Renal cortex interstitium (tissue), 11 donors: Measurements from ENCODE around the gene STARD3NL. TPM values are rescaled to one million over a fixed set of nuclear protein-coding genes. Genes with fewer than 3 reads are reported as not detected.
"Not testable (repeated sequence)": the region's sequence is repeated elsewhere in the genome, so short reads cannot be mapped to it uniquely, and the experiment has no call there.

Experiments
- DNase-seq, 11 donors: peaks; one replicate each; pipeline ENCODE4 v3.0.0-alpha.2; 2013; ENCODE audit warnings: low read depth in 9 of 11, low spot score in 4 of 11; ENCODE audit errors: extremely low read depth in 1 of 11
- polyA plus RNA-seq, 3 donors: library from polyadenylated mRNA; unstranded; fragments of 120-200 nt; gene quantifications; one replicate each; pipeline ENCODE4 v1.2.1, GENCODE V29; 2013; ENCODE audit not compliant: insufficient read length in 3 of 3

STARD3NL gene
- polyA plus RNA-seq, 3 donors = 59.8 to 69.1 (median 62.0) TPM

DNA sequence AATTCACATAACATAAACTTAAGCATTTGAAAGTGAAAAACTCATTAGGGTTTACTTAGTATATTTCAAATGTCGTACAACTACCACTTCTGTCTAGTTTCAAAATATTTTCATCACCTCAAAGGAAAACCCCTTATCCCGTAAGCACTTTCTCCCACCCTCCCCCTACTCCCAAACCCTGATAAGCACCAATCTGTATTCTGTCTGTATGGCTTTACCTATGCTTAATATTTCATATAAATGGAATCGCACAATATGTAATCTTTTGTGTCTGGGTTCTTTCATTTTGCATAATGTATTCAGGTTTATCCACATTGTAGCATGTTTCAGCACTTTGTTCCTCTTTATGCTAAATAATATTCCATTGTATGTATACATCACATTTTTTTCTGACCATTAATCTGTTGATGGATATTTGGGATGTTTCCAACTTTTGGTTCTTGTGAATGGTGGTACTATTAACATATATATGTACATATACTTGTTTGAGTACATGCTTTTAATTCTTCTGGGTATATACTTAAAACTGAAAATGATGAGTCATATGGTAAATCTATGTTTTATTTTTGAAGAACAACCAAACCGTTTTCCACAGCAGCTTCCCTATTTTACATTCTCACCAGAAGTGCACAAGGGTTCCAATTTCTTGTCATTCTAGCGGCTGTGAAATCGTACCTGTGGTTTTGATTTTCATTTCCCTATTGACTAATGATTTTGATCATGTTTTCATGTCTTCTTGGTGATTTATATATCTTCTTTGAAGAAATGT lies 6.2 kb upstream of the STARD3NL start:
- DNase-seq = no peak

DNA sequence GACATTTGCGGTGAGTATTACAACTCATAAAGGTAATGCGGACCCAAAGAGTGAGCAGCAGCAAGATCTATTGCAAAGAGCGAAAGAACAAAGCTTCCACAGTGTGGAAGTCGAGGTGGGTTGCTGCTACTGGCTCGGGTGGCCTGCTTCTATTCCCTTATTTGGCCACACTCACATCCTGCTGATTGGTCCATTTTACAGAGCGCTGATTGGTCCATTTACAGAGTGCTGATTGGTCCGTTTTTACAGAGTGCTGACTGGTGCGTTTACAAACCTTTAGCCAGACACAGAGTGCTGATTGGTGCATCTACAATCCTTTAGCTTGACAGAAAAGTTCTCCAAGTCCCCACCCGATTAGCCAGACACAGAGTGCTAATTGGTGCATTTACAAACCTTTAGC lies 2.5 kb upstream of the STARD3NL start:
- DNase-seq = not testable (repeated sequence)

DNA sequence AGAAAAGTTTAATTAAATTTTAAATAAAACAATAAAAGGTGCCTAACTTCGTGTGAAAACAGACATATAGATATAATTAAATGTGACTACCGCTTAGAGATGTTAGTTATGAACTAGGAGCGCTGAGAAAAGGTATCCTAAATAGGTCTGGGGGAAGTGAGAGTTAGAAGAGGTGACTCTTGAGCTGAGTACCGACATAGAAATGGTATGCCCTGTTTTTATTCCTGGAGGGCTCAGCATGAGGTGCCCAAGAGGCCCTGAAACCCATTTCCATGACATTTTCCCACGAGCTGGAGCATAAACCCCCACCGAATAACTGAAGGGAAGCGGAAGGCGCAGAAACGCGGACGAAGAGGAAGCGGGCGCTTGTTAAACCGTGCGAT lies 433 bp upstream of the STARD3NL start:
- no peak for DNase-seq

DNA sequence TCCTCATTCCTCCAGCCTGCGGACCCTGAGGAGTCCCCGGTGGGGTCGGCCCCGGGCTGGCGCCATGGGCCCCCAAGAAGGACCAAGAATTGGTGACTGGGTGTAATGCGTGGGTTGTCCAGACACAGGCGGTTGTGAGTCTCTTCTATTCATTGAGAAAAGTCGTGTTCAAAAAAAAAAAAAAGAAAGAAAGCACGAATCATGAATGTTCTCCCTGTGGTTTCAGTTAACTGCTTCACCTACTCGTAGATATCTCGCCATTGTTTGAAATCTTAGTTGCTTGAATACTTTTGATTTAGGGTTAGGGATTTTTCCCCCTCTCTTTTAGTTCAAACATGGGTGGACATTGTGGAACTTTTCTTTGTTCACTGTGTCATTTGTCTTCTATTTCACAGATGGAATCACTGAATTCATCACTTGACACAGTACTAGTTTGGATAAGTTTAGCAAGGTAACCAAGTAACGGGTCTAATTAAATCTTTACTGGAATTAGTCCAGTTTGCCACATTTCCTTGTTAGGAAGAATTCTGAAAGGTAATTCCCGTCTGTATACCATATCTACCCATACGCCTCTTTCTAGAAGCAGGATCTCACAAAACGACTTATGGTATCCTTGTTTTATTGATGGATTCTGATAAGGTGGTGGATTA lies 775 bp downstream of the STARD3NL start:
- peak in 3 of 11 donors; percentile 31 to 44 (median 41) for DNase-seq

DNA sequence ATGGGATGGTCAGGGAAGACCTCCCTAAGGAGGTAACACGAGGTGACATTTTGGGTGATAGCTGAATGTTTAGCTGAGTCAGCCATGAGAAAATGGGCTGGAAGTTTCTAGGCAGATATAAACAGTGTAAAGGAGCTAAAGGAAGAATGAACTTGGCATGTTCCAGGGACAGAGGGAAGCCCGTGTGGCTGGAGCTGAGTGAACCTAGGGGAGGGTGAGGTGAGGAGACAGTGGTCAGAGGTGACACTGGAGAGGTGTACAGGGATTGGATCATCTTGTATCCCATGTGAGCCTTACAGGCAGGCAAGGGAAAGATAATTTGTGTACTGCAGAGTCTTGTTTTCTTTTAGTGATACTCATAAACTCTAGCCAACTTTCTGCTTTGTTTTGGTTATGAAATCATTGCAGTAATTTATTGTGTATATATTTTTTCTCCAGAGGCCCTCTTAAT lies 1.8 kb downstream of the STARD3NL start:
- no peak for DNase-seq

DNA sequence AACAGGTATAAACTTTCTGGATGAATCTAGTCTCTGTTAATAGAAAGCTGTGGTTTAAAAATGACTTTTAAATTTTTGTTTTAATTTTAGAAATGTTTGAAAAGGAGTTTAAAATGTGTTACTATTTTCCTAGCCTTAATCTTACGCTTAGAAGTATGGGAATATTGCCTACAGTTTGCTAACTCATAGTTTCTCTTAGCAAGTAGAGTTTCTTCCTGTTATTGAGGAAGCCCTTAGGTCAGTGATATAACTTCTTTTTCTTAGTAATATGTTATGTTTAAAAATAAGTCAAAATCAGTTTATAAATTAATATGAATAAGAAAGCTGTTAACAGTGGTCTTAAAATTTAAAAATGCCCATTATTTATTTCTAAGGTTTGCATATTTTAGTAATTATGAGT lies 3.1 kb downstream of the STARD3NL start:
- no peak for DNase-seq

DNA sequence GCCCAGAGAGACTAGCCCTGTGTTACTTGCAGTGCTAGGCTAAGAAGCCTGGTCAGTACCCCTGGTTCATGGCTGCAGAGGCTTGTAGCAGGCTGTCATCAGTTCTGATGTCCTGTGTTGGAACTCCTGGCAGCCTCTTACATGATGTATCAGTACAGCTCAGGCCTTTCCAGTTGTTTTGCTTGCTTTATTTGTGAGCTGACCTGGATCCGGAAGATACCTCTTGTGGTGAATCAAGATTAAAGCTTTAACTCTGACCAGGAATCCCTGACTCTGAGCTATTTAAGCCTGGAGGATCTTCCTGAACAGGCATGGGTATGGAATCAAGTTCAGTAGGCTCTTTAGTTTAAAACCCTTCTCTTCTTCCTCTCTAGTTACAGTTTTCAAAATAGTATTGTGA lies 4.4 kb downstream of the STARD3NL start:
- no peak for DNase-seq

DNA sequence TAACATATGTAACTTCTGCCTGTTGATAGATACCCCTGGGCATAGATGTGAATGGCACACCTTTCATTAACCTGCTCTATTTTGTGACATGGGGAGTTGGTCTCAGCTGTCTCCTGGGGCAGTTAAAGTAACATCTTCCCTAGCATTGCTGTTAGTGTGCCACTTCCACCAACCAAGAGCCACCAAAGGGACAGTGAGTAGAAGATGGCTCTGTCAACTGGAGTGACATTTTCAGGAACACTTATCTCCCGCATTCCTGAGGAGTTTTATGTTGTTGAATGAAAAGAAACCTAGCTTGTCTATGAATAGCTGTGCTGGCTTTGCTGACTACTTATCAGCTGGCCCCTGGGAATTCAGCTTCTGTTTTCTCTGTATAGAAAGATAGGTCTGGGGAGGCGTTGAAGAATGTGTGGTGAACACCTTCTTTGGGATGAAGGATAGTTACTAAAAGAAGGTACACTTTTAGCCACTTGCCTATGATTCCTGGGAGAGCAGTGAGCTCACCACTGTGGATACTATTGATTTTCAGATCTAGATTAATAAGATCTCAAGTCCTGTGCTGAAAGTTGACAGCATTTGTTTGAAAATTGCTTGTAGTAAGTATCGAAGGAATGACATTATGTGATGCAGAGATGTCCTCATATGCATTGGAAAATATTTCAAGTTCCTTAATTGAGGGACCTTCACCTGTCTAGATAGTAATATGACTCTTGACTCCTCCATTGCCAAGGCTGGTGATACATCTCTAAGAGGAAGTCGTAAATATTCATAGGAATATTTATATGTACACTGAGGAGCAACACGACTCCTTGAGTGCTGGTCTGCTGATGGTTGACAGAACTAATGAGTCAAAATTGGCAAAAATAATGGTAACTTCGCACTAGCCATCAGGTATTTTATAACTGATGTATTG lies 7.6 kb downstream of the STARD3NL start:
- no peak for DNase-seq

DNA sequence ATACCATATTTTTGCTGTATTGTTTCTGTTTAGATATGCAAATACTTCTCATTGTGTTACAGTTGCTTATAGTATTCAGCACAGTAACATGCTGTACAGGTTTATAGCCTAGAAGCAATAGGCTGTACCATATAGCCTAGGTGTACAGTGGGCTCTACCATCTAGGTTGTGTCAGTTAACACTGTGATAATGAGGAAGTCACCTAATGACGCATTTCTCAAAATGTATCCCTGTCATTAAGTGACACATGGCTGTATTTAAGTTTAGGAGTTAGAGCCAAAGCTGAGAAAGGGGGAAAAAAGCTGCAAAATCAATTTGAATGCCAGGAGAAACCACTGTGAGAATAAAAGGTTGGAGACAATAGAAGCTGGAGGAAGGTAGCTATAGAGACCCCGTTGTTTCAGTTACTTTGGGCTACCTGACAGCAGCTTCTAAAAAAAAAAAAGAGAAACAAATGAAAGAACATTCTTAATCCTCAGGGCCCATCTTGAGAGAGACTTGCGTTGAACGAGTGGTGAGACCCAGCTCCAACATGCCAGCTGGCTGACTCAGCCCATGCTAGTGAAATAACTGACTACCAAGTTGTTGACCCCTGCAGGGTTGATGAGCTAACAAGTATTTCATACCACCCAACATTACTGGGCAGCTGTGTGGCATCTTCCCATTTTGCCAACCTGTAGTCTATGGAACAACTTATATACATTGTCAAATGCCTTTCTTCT lies 8.7 kb downstream of the STARD3NL start:
- no peak for DNase-seq

DNA sequence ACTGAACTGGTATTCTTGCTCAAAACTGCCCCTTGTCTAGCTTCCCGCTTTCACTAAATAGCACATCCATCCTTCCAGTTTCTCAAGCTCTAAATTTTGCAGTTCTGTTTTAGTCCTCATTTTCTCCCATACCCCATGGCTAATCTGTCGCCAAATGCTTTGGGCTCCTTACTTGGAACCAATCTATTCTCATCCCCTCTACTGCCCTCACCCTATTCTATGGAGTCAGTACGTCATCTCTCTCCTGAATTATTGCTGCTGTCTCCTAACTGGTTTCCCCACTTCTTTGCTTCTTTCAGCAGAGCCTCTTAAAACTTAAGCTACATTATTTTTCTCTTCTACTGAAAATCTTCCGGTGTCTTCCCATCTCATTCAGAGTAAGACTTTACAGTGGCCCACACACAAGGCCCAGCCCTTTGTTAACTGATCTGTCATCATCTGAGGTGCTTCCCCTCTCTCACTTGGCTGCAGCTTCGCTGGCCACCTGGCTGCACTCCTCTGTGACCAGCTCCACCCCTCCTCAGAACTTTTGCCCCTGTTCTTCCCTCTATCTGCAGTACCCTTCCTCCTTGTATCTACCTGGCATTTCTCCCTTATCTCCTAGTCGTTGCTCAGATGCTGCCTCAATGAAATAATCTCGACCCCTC lies 9.9 kb downstream of the STARD3NL start:
- DNase-seq = no peak

DNA sequence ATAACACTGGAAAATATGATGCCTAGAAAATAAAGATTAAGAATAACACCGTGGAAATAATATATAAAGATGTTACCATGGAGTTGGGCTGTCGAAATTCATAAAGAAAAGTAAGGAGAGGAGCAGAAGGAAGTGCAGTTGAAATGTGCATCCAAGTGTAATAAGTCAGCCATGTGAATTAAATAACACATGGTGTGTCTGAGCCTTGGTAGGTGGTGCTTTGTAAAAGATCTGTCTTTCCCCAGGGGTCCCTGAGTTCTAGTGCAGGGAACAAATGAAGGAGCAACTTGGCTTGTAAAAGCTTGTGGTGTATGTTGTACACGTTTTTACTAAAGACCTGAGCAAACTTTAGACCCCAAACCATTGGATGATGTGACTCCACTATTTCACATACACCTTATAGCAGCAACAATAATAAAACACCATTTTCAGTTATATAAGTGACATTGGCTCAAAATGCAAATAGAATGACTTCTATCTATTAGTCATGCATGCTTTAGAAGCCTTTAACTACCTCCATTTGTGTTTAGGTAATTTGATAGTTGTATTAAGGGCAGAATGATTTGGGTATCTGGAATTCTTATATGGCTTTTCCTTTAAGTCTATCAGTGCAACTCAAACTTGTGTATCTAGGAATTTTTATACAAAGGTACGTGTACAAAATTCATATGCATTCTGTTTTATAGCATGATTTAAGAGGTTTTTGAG lies 11.3 kb downstream of the STARD3NL start:
- DNase-seq = no peak

DNA sequence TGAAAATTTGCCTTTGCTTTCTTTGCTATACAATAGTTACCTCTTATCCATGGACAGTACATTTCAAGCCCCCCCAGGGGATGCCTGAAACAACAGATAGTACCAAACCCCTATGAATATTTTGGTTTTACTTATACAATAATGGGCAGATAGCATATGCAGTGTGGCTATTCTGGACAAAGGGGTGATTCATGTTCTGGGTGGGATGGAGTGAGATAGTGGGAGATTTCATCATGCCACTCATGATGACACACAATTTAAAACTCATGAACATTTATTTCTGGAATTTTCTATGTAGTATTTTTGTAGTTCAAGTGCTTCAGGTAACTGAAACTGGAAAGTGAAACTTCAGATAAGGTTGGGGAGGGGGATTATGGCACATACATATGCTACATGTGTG lies 12.0 kb downstream of the STARD3NL start:
- no peak for DNase-seq

DNA sequence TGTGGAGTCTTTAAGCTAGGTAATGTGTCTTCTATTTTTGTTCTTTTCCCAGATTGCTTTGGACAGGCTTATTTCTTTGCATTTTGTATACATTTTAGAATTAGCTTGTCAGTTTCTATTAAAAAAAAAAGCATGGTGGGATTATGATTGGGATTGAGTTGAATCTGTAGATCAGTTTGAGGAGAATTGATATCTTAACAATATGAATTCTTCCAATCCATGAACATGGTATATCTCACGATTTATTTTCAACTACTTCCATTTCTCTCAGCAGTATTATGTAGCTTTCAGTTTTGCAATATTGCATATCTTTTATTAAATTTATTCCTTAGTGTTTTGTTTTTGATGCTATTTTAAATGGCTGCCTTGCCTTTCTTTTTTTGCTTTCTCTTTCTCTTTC lies 13.7 kb downstream of the STARD3NL start:
- no peak for DNase-seq

DNA sequence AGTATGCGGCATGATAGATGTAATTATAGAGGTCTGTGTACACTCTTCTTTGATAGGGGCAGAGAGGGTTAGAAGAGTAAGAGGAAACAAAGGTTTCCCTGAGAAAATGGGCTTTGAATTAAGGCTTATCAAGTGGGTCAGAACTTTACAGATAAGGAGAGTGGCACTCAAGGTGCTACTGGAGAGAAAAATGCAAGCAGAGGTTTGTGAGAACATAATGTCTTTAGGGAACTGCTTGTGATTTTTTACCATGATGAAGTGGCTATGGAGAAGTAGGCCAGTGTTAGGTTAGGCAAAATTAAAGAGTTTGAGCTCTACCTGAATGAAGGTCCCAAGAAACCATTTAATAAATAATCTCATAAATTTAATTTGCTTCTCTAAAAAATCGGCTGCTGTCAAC lies 14.3 kb downstream of the STARD3NL start:
- no peak for DNase-seq

DNA sequence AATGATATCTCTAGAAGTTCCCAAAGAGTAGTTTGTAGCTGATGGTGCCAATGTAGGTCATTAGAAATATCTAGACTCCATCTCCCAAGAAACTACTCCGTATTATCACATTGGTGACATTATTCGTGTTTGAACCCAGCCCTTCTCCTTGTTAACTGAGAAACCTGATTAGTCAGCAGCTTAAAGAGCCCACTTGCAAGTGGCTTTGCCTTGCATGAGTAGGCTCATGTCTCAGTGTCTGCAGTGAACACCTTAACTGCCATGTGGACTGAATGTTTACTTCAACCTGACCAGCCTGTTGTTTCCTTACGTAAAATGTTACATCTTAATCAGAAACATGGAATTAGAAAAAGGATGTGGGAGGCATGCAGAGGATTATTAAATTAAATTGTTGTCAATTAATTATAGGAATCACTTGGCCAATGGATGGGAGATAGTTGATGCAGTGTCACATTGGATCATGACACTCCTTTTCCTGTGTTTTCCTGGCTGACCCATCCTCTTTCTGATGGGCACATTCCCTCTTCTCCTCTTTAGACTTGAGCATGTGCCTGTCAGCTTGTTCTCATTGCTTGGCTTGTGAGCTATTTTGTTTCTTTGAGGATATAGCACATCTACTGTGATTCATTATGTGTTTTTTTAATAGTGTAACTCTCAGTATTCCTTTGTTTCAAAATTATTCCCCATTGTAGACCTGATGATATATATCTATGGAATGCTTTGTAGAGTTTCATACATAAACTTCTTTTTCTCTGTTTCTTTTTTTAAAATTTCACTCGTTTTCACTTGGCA lies 18.0 kb downstream of the STARD3NL start:
- no peak for DNase-seq

DNA sequence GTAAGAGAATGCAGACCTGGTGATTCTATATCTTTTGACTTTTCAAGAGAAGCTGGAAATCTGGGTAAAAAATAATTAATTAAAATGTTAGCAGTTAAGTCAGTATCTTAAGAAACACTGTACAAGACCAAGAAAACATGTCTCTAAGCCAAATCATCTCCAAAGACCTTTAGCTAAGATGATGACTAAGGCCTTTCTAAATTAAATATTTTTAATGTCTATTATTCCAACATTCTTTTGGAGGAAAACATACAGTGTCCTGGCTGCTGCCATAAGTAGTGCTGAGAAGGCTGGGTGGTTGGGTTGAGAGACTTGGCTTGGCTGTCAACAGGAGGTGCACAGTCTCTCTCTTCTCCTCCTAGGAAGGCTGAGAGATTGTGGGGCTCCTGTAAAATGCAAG lies 20.3 kb downstream of the STARD3NL start:
- DNase-seq = no peak

DNA sequence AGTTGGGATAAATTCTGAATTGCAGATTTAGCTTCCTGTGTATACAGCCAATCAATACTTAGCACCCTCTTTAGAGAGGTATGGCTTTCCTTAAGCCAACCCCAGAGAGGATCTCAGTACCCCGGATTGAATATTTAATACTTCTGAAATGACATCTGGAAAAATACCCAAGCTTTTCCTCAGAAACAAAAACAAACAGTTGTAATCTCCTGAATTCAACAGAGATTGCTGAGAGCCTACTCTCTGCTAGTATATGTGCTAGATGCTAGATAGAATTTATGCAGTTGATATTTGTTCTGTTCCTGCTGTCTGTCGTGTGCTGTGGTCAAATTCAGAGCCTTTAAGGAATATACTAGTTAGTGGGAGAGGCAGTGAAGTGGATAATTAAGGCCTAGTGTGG lies 21.1 kb downstream of the STARD3NL start:
- no peak for DNase-seq
